GM12865 (cell line): Measurements from ENCODE around the gene PSMA7.

Source experiments
- DNase-seq: peaks from one replicate; pipeline ENCODE4 v3.0.0; 2010; ENCODE audit warnings: low read depth
- H3K4me3 ChIP-seq: 2 replicates; pipeline ENCODE4 v1.5.1; 2011; ENCODE audit warnings: mild to moderate bottlenecking, low read depth, low read length, control low read depth
- TF ChIP-seq, protein P1 (sequence below): IDR thresholded peaks from 2 replicates; pipeline ENCODE4 v1.5.1; 2011; ENCODE audit warnings: low read length, control low read depth, low read depth, inconsistent platforms; ENCODE audit not compliant: insufficient read depth; ENCODE audit errors: missing control alignments

PSMA7 gene

DNA sequence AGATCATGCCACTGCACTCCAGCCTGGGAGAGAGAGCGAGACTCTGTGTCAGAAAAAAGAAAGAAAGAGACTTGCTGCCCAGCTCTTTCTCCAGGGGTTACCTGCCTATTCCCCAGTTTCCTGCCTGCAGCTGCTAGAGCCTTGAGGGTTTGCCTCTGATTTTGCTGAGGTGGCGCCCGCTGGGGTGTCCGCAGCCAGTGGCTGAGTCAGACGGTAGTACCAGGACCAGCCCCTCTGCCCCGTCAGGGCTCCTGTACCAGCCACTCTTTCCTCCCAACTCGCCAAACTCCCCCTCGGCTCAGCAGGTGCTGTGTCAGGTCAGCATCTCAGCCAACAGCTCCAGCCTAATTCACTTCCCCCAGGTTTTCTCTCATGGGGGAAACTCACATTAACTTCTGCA, 28.3 kb downstream of the PSMA7 start:
- TF ChIP-seq, protein P1, sequence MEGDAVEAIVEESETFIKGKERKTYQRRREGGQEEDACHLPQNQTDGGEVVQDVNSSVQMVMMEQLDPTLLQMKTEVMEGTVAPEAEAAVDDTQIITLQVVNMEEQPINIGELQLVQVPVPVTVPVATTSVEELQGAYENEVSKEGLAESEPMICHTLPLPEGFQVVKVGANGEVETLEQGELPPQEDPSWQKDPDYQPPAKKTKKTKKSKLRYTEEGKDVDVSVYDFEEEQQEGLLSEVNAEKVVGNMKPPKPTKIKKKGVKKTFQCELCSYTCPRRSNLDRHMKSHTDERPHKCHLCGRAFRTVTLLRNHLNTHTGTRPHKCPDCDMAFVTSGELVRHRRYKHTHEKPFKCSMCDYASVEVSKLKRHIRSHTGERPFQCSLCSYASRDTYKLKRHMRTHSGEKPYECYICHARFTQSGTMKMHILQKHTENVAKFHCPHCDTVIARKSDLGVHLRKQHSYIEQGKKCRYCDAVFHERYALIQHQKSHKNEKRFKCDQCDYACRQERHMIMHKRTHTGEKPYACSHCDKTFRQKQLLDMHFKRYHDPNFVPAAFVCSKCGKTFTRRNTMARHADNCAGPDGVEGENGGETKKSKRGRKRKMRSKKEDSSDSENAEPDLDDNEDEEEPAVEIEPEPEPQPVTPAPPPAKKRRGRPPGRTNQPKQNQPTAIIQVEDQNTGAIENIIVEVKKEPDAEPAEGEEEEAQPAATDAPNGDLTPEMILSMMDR: no peak
- no peak for DNase-seq
- no peak overlapping the region for H3K4me3 ChIP-seq

DNA sequence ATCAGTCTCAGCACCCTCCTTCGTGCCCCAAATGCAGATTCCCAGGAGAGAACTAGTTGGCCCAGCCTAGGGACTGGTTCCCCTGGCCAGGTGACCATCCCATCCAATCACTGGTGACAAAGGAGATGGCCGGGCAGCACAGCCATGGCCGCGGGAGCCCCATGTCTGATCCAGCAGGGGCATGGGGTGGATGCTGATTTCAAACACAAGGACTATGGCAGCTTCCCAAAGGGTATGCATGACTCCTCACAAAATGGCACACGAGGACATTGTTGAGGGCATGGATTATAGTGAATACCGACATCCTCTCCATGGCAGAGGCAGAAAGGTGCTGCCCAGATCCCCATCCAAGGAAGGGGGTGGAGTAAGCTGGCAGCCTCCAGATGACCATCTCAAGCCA, 30.8 kb downstream of the PSMA7 start:
- no peak for DNase-seq
- no peak overlapping the region for H3K4me3 ChIP-seq
- TF ChIP-seq, protein P1: no peak

DNA sequence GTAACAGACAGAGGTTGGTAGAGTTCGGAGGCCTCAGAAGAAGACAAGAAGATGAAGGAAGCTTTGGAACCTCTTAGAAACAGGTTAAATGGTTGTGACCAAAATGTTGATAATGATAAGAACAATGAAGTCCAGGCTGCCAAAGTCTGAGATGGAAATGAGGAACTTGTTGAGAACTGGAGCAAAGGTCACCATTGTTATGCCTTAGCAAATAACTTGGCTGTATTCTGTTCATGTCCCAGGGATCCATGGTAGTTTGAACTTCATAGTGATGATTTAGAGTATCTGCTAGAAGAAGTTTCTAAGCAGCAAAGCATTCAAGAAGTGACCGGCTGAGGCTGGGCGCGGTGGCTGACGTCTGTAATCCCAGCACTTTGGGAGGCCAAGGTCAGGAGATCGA, 32.0 kb downstream of the PSMA7 start:
- H3K4me3 ChIP-seq: no peak overlapping the region
- no peak for DNase-seq
- TF ChIP-seq, protein P1: no peak

DNA sequence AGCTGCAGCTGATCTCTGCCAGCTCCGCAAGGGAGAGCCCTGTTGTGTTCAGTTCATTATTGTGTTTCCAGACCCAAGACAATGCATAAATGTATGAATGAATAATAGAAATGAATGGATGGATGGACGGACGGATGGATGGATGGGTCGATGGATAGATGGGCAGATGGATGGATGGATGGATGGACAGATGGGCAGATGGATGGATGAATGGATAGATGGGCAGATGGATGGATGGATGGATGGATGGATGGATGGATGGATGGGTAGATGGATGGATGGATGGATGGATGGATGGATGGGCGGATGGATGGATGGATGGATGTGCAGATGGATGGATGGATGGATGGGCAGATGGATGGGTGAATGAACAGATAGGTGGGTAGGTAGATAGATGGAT, 37.6 kb downstream of the PSMA7 start:
- TF ChIP-seq, protein P1: no peak
- no peak overlapping the region for H3K4me3 ChIP-seq
- no peak for DNase-seq

DNA sequence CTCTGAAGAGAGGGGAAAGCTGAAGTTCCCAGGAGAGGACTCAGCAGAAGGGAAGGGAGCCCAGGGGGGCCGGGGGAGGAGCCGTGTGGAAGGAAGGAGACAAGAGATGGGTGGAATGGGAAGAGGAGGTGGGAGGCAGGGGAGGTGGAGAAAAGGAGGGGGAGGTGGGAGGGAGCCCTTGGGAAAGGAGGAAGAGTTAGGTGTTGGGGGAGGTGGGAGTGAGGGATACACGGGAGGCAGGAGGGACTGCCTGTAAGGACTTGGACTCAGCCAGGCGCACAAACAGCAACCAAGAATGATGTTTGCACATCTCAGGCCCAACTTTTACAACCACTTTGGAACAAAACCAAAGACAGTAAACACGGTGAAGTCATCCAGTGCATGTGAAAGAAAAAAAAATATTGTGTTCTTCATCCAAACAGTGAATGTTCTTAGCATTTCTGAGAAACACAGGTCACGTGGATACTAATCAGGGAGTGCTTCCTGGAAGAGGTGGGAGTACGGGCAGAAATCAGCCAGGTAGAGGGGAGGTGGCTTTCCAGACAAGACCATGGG, 38.3 kb downstream of the PSMA7 start:
- TF ChIP-seq, protein P1: no peak
- DNase-seq: no peak

DNA sequence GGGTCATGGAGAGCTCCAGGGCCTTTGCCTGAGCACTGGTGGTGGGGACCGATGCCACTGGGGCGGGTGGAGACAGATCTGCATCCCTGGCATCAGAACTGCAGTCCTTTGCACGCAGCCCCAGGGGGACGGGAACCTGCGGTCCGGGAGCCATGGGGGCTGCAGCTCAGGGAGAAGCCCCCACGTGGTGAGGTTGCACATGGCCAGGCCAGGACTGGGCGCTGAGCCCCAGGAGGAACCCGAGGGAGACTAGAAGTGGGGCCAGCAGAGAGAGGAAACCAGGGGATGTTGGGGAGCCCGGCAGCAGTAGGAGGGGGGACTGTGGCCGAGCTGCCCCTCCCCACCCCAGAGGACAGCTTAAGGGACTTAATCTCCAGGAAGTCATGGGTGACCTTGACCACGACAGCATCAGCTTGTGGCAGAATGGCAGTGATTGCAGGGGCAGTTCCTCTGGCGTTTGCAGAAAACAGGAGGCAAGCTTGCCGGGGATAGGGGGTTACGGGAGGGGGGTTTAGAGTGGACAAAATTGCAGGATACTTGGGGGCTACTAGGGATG, 38.9 kb downstream of the PSMA7 start:
- DNase-seq: no peak
- no peak overlapping the region for H3K4me3 ChIP-seq
- TF ChIP-seq, protein P1: no peak

More for the DNA sequence above, 38.3 kb downstream of the PSMA7 start:
- H3K4me3 ChIP-seq: no peak overlapping the region

DNA sequence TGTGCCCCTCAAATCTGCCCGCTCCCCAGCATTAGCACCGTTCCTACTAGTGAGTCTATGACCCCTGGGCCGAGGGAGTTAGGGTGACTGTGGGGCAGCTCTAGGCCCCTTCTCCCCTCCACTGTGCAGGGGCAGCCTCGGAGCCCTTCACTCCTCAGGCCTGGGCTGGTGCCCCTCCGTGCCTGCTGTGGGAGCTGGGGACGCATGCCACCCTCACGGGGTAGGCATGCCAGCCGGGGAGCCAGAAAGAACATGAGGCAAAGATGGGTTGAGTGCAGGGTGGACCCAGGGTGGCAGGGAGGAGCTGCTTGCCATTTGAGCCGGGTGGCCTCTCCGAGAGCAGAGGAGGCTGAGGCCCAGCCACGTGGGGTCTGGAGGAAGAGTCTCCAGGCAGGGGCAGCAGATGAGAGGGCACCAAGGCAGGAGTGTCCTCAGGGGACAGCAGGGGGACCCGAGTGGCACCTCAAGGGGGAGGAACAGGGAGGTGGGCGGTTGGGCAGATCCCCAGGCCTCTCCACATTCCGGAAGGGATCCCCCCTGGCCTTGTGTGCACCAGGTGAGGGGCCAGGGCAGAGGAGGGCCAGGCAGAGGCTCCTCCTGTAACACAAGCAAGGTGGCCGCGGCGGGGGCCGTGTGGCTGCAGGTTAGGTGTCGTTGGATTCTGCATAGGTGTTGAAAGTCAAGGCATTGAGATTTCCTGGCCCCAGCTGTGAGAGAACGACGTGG, 39.5 kb downstream of the PSMA7 start:
- DNase-seq: no peak
- H3K4me3 ChIP-seq: no peak overlapping the region
- TF ChIP-seq, protein P1: no peak
